Activated CD4-positive, alpha-beta memory T cell treated with anti-CD3 and anti-CD28 coated beads for 36 hours (primary cell): ENCODE data around the gene PHTF2. TPM values are rescaled to one million over a fixed set of nuclear protein-coding genes. Genes with fewer than 3 reads are reported as not detected.
A peak's percentile ranks its signal among the peaks of the same experiment; 100 is the strongest.
"Not testable (repeated sequence)": the region's sequence is repeated elsewhere in the genome, so short reads cannot be mapped to it uniquely, and the experiment has no call there.

Experiments
- CTCF ChIA-PET: fragments of 350-600 bp; sonication (Branson Sonifier 250); formaldehyde crosslinking; loops from one replicate; lab custom pipeline; 2021; ENCODE audit warnings: antibody characterized with exemption, inconsistent platforms; lab: Charles Lee
- POLR2A ChIA-PET: fragments of 350-600 bp; sonication (Branson Sonifier 250); formaldehyde crosslinking; loops from one replicate; lab custom pipeline; 2021; ENCODE audit warnings: antibody characterized with exemption; lab: Charles Lee
- DNase-seq: peaks from one replicate; pipeline ENCODE4 v3.0.0-alpha.2; 2020
- H3K27ac Mint-ChIP-seq: one replicate; pipeline ENCODE4 v1.8.0; 2021; ENCODE audit warnings: mixed read lengths
- H3K27me3 Mint-ChIP-seq: one replicate; pipeline ENCODE4 v1.8.0; 2021; ENCODE audit warnings: mixed read lengths
- H3K36me3 Mint-ChIP-seq: one replicate; pipeline ENCODE4 v1.8.0; 2021; ENCODE audit warnings: mixed read lengths
- H3K4me1 Mint-ChIP-seq: one replicate; pipeline ENCODE4 v1.8.0; 2021; ENCODE audit warnings: low read depth, mixed read lengths
- H3K4me3 Mint-ChIP-seq: one replicate; pipeline ENCODE4 v1.8.0; 2021; ENCODE audit warnings: mild to moderate bottlenecking, mixed read lengths
- H3K9me3 Mint-ChIP-seq: one replicate; pipeline ENCODE4 v1.8.0; 2021; ENCODE audit warnings: mixed read lengths
- intact Hi-C: fragments of 100-400 bp; cut with micrococcal nuclease; formaldehyde crosslinking; loops from one replicate; pipeline ENCODE4 v1.15.1; 2023
- total RNA-seq, 2 experiments: library from RNA; stranded (reverse); gene quantifications; one replicate each; pipeline ENCODE4 v1.2.3, GENCODE V29; 2021

PHTF2 gene
- total RNA-seq, 2 experiments from 2014 or later, result 40.8 to 41.2 TPM

DNA sequence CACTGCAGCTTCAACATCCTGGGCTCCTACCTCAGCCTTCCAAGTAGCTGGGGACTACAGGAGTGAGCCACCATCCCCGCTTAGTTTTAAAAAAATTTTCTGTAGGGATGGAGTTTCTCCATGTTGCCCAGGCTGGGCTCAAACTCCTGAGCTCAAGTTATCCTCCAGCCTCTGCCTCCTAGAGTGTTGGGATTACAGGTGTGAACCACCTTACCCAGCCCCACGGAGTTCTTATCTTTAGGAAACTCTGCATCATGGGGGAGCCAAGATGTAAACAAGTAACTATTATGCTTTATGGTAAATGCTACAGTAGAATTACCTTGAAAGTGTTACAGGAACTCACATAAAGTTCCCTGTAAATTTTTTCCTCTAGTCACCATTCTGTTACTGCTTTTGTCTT lies 65.3 kb downstream of the PHTF2 start:
- ChIA-PET POLR2A (no interaction called here), CTCF (interaction anchor here (1.7 kb wide), 1 partner anchor 212 kb away, joined by 3 read pairs; no protein-coding TSS in a partner anchor)
- H3K4me3 Mint-ChIP-seq, result no peak overlapping the region
- peaks cover 27% of the 10 kb centered on the region for H3K4me1 Mint-ChIP-seq
- DNase-seq, result no peak
- intact Hi-C loops, result no loop called here
- H3K9me3 Mint-ChIP-seq, result no peaks in the 10 kb centered on the region
- H3K27me3 Mint-ChIP-seq, result no peaks in the 10 kb centered on the region
- no peak overlapping the region for H3K27ac Mint-ChIP-seq
- H3K36me3 Mint-ChIP-seq, result no peaks in the 10 kb centered on the region

DNA sequence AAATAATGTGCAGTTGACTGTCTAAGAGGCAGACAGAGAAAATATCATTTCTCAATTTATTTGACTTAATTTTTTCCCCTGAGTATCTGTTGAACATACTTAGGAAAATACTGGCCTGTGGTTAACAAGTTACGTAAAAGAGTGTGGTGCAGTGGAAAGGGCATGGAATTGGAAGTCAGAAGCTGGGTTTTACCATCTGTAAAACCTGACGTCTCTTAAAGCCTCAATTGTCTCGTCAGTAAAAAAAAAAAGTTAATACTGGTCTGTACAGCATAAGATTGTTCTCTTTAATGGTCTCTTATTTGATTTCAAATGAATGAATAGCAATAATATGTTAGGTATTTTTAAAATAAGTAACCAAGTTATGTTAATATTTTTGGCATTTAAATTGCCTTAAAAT lies 67.8 kb downstream of the PHTF2 start:
- ChIA-PET POLR2A (no interaction called here), CTCF (no interaction called here)
- intact Hi-C loops, result no loop called here
- Mint-ChIP-seq H3K36me3 (peaks cover 12% of the 10 kb centered on the region), H3K27me3 (no peaks in the 10 kb centered on the region), H3K4me3 (no peak overlapping the region), H3K4me1 (peaks cover 32% of the 10 kb centered on the region), H3K27ac (no peak overlapping the region), H3K9me3 (peaks cover 7% of the 10 kb centered on the region)
- no peak for DNase-seq

DNA sequence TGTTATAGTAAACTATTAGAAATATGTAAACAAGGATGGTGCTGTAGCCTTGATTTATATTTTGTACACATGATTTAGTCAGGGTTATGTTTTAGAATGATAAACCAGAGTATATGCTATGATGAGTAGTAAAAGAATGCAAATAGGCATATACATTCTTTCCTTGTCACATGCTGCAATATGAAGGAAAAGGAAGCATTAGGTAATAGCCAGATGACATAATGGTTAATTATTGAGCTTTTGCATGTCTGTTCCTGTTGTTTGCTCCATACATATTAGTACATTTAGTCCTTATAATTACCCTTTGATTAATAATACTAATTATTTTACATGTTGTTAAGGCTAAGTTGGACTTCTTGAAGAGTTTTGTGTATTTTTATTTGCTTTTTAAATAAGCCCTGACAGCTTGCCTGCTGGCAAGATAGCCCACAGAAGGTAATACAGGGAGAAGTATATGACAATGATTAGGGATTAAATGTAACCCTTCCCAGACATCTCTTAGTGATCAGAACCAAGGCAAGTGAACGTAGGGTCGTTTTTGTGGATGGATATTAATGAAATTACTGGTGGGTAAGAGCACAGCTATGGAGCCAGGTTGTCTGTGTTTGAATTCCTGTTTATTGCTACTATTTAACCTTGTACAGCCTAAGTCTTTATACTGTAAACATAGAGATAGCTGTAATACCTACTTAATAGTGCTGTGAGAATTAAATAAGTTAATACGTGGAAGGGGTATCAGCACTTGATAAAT lies 68.4 kb downstream of the PHTF2 start:
- POLR2A ChIA-PET, result no interaction called here

DNA sequence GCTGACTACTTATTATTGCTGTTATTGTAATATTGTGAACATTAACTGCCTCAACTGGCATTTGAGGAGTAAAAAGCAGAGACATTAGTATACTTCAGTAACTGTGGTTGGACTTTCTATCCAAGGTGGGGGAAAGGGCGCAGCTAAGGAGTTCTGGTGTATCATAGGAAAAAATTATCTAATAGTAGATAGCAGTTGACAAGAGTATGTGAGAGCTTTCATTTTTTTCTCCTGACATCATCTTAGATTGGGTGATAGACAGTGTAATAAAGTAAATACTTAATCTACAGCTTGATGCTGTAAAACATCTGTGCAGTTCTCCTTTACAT lies 68.9 kb downstream of the PHTF2 start:
- DNase-seq, result no peak
- ChIA-PET CTCF (no interaction called here), POLR2A (no interaction called here)
- peaks cover 7% of the 10 kb centered on the region for H3K9me3 Mint-ChIP-seq
- H3K27ac Mint-ChIP-seq, result no peak overlapping the region
- H3K4me3 Mint-ChIP-seq, result no peak overlapping the region
- intact Hi-C loops, result no loop called here
- peaks cover 38% of the 10 kb centered on the region for H3K4me1 Mint-ChIP-seq
- H3K27me3 Mint-ChIP-seq, result no peaks in the 10 kb centered on the region
- peaks cover 19% of the 10 kb centered on the region for H3K36me3 Mint-ChIP-seq

More for the DNA sequence above, 68.4 kb downstream of the PHTF2 start:
- no peak overlapping the region for H3K27ac Mint-ChIP-seq
- H3K9me3 Mint-ChIP-seq, result peaks cover 7% of the 10 kb centered on the region
- peaks cover 33% of the 10 kb centered on the region for H3K4me1 Mint-ChIP-seq
- H3K4me3 Mint-ChIP-seq, result no peak overlapping the region
- H3K27me3 Mint-ChIP-seq, result no peaks in the 10 kb centered on the region
- CTCF ChIA-PET, result no interaction called here
- peaks cover 14% of the 10 kb centered on the region for H3K36me3 Mint-ChIP-seq
- intact Hi-C loops, result no loop called here
- no peak for DNase-seq

GRCh38 chr7:77872256-77872655 lies 73.7 kb downstream of the PHTF2 start:
- intact Hi-C loops, H3K4me3 Mint-ChIP-seq, H3K9me3 Mint-ChIP-seq, H3K27ac Mint-ChIP-seq, POLR2A ChIA-PET, H3K27me3 Mint-ChIP-seq, CTCF ChIA-PET, DNase-seq: not testable (repeated sequence)
- H3K36me3 Mint-ChIP-seq, result peaks cover 19% of the 10 kb centered on the region
- peaks cover 32% of the 10 kb centered on the region for H3K4me1 Mint-ChIP-seq

- POLR2A ChIA-PET, H3K27me3 Mint-ChIP-seq, DNase-seq, H3K4me3 Mint-ChIP-seq, intact Hi-C loops, H3K9me3 Mint-ChIP-seq, H3K27ac Mint-ChIP-seq: not testable (repeated sequence)
- CTCF ChIA-PET, result interaction anchor here (0.7 to 1.2 kb wide), 2 partner anchors 9 to 30 kb away, joined by 3 to 4 read pairs; no protein-coding TSS in a partner anchor
- peaks cover 37% of the 10 kb centered on the region for H3K4me1 Mint-ChIP-seq
- peaks cover 23% of the 10 kb centered on the region for H3K36me3 Mint-ChIP-seq
These were observed 75.1 kb downstream of the PHTF2 start for GRCh38 chr7:77873416-77874327.

DNA sequence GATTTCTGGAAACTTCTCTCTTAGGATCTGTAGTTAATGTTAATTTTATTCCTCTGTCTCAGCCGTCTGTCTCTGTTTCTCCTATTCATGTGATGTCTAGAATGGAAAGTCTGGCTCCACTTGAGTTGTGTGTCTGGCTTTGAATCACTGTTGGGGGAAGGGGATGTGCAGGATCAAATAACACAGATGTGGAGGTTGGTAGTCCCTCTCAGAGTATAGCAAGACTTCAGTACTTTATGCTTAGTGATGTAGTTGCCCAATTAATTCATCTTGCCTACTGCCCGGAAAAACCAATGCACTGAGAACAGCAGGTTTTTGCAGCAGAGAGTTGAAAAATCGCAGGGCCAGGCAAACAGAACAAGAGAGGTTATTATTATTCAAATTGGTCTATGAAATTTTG lies 79.2 kb downstream of the PHTF2 start:
- Mint-ChIP-seq H3K27me3 (no peaks in the 10 kb centered on the region), H3K36me3 (peaks cover 13% of the 10 kb centered on the region), H3K4me1 (peaks cover 39% of the 10 kb centered on the region), H3K4me3 (no peak overlapping the region), H3K9me3 (no peaks in the 10 kb centered on the region), H3K27ac (no peak overlapping the region)
- intact Hi-C loops, result no loop called here
- ChIA-PET CTCF (interaction anchor here (1.3 kb wide), 1 partner anchor 226 kb away, joined by 3 read pairs; no protein-coding TSS in a partner anchor), POLR2A (no interaction called here)
- DNase-seq, result no peak

GRCh38 chr7:77878500-77878899 lies 79.9 kb downstream of the PHTF2 start:
- no peak for DNase-seq
- Mint-ChIP-seq H3K9me3 (no peaks in the 10 kb centered on the region), H3K36me3 (peaks cover 13% of the 10 kb centered on the region), H3K27me3 (no peaks in the 10 kb centered on the region), H3K4me1 (peaks cover 39% of the 10 kb centered on the region), H3K4me3 (no peak overlapping the region), H3K27ac (no peak overlapping the region)
- intact Hi-C loops, result no loop called here
- POLR2A ChIA-PET, result no interaction called here
- CTCF ChIA-PET, result no interaction called here

GRCh38 chr7:77879272-77879671 lies 80.7 kb downstream of the PHTF2 start:
- Mint-ChIP-seq H3K27me3 (no peaks in the 10 kb centered on the region), H3K36me3 (peaks cover 13% of the 10 kb centered on the region), H3K4me1 (peaks cover 36% of the 10 kb centered on the region), H3K9me3 (no peaks in the 10 kb centered on the region), H3K4me3 (no peak overlapping the region), H3K27ac (no peak overlapping the region)
- DNase-seq, result no peak
- intact Hi-C loops, result no loop called here
- ChIA-PET CTCF (no interaction called here), POLR2A (no interaction called here)

DNA sequence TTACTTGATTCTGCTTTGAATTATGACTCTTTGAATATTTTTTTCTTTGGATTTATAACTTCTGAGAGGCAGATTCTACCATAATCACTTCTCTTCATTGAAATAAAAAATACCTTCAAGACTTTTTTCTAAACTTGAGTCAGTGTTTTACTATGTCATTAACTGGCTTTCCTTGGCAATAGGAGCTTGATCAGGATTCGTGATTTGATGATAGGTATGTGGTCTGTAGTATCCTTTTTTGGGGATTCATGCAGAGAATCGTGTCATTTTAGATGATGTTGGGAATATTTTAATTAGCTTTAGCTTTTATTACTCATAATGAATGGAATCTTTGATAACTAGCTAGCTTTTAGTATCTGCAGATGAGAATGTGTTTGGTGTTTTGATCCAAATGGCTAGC lies 83.3 kb downstream of the PHTF2 start:
- H3K4me3 Mint-ChIP-seq, result no peak overlapping the region
- peaks cover 13% of the 10 kb centered on the region for H3K36me3 Mint-ChIP-seq
- ChIA-PET CTCF (interaction anchor here (0.8 kb wide), 1 partner anchor 41 kb away, joined by 3 read pairs; no protein-coding TSS in a partner anchor), POLR2A (no interaction called here)
- intact Hi-C loops, result no loop called here
- H3K27me3 Mint-ChIP-seq, result no peaks in the 10 kb centered on the region
- peaks cover 45% of the 10 kb centered on the region for H3K4me1 Mint-ChIP-seq
- H3K27ac Mint-ChIP-seq, result no peak overlapping the region
- DNase-seq, result no peak
- no peaks in the 10 kb centered on the region for H3K9me3 Mint-ChIP-seq

DNA sequence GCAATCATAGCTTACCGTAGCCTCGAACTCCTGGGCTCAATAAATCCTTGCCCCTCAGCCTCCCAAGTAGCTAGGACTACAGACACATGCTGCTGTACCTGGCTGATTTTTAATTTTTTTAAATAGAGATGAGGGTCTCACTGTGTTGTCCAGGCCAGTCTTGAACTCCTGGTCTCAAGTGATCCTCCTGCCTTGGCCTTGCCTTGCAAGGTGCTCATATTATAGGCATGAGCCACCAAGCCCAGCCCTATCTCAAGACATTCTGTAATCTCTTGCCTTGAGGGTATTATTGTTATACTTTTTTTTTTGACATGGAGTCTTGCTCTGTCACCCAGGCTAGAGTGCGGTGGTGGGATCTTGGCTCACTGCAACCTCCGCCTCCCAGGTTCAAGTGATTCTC lies 86.6 kb downstream of the PHTF2 start:
- Mint-ChIP-seq H3K36me3 (peaks cover 12% of the 10 kb centered on the region), H3K4me1 (peaks cover 44% of the 10 kb centered on the region), H3K27ac (no peak overlapping the region), H3K27me3 (no peaks in the 10 kb centered on the region), H3K4me3 (no peak overlapping the region), H3K9me3 (no peaks in the 10 kb centered on the region)
- intact Hi-C loops, result loop anchor here (5.0 kb wide), 1 partner anchor 83 kb away; no protein-coding TSS in a partner anchor
- DNase-seq, result no peak
- ChIA-PET CTCF (interaction anchor here (0.6 kb wide), 2 partner anchors 61 to 256 kb away, joined by 3 to 4 read pairs; no protein-coding TSS in a partner anchor), POLR2A (no interaction called here)

DNA sequence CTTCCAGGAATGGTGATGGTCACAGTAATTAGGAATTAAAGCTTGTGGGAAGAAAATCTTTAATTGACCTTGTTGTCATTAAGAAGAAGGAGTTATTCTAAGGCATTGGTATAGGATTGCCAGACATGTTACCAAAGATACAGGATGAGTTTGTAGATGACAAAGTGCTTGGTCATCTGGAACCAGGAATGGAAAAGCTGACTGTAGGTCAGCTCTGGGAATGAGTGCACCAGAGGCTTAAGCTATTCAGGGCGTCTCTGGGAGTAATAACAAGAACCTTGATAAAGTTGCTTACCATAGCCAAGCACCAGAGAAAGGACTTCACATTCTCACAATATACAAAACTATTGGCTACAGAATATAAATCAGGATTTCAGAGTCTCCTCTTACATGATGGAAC lies 89.0 kb downstream of the PHTF2 start:
- peaks cover 6% of the 10 kb centered on the region for H3K36me3 Mint-ChIP-seq

More for the DNA sequence above, 89.0 kb downstream of the PHTF2 start:
- CTCF ChIA-PET, result interaction anchor here (0.5 kb wide), 1 partner anchor 128 kb away, joined by 3 read pairs; no protein-coding TSS in a partner anchor
- Mint-ChIP-seq H3K4me3 (no peak overlapping the region), H3K9me3 (no peaks in the 10 kb centered on the region), H3K27me3 (no peaks in the 10 kb centered on the region), H3K27ac (no peak overlapping the region), H3K4me1 (peaks cover 34% of the 10 kb centered on the region)
- intact Hi-C loops, result loop anchor here (5.0 kb wide), 1 partner anchor 85 kb away; no protein-coding TSS in a partner anchor
- DNase-seq, result peak; percentile 49
- POLR2A ChIA-PET, result no interaction called here
